Muscle of leg (tissue), 11 donors: ENCODE results near the gene SEZ6L2. TPM values are rescaled to one million over a fixed set of nuclear protein-coding genes. Genes with fewer than 3 reads are reported as not detected.
"Not testable (repeated sequence)": the region's sequence is repeated elsewhere in the genome, so short reads cannot be mapped to it uniquely, and the experiment has no call there.

ENCODE experiments used
- DNase-seq: peaks from one replicate; pipeline ENCODE4 v3.0.0; 2013
- H3K27ac ChIP-seq: one replicate; pipeline ENCODE4 v1.5.1; 2013; ENCODE audit warnings: mild to moderate bottlenecking, low read length, control low read depth
- H3K27me3 ChIP-seq: one replicate; pipeline ENCODE4 v1.6.1; 2013; ENCODE audit warnings: low read length; ENCODE audit not compliant: control insufficient read depth, insufficient read depth
- H3K36me3 ChIP-seq: one replicate; pipeline ENCODE4 v1.6.1; 2013; ENCODE audit warnings: low read length; ENCODE audit not compliant: control insufficient read depth, insufficient read depth
- H3K4me1 ChIP-seq: one replicate; pipeline ENCODE4 v1.6.1; 2013; ENCODE audit warnings: low read length; ENCODE audit not compliant: control insufficient read depth, insufficient read depth
- H3K4me3 ChIP-seq: one replicate; pipeline ENCODE4 v1.5.1; 2013; ENCODE audit warnings: low read length, control low read depth
- H3K9me3 ChIP-seq: replicated peaks from 2 replicates; pipeline ENCODE4 v1.6.1; 2013; ENCODE audit warnings: low read depth, low read length; ENCODE audit not compliant: control insufficient read depth
- WGBS: methylation state at CpG from one replicate; pipeline ENCODE4 v1.1.5; 2013; ENCODE audit warnings: missing lambda C conversion rate; ENCODE audit not compliant: insufficient coverage; 5-methylcytosine and 5-hydroxymethylcytosine counted together
- polyA plus RNA-seq, 8 donors: library from polyadenylated mRNA; unstranded; fragments of 120-200 nt; gene quantifications; one replicate each; pipeline versions ENCODE4 v1.2.1 to v1.2.3, GENCODE V29; 2013; ENCODE audit warnings: inconsistent platforms in 1 of 8, low replicate concordance in 1 of 8; ENCODE audit not compliant: insufficient read length in 8 of 8, insufficient read depth in 1 of 8
- total RNA-seq: library from RNA; stranded (reverse); fragments of 120-200 nt; gene quantifications from one replicate; pipeline ENCODE4 v1.2.4, GENCODE V29; 2013

SEZ6L2 gene
- total and polyA plus RNA-seq, 9 donors = 1.1 to 8.4 (median 2.9) TPM

GRCh38 chr16:29871822-29872546, 27.4 kb downstream of the SEZ6L2 start:
- H3K36me3 ChIP-seq = no peaks in the 10 kb centered on the region
- no peaks in the 10 kb centered on the region for H3K9me3 ChIP-seq
- peaks cover 7% of the 10 kb centered on the region for H3K4me1 ChIP-seq
- 88% methylated on average over 11 of the region's 16 CpGs for WGBS
- H3K27me3 ChIP-seq = peaks cover 23% of the 10 kb centered on the region
- H3K27ac ChIP-seq = no peak overlapping the region
- H3K4me3 ChIP-seq = no peak overlapping the region
- no peak for DNase-seq

GRCh38 chr16:29869067-29869466, 30.3 kb downstream of the SEZ6L2 start:
- not testable (repeated sequence) for H3K4me1 ChIP-seq, H3K27me3 ChIP-seq, H3K4me3 ChIP-seq, H3K27ac ChIP-seq, DNase-seq, H3K9me3 ChIP-seq, H3K36me3 ChIP-seq
- 89% methylated on average over 3 of the region's 8 CpGs for WGBS

DNA sequence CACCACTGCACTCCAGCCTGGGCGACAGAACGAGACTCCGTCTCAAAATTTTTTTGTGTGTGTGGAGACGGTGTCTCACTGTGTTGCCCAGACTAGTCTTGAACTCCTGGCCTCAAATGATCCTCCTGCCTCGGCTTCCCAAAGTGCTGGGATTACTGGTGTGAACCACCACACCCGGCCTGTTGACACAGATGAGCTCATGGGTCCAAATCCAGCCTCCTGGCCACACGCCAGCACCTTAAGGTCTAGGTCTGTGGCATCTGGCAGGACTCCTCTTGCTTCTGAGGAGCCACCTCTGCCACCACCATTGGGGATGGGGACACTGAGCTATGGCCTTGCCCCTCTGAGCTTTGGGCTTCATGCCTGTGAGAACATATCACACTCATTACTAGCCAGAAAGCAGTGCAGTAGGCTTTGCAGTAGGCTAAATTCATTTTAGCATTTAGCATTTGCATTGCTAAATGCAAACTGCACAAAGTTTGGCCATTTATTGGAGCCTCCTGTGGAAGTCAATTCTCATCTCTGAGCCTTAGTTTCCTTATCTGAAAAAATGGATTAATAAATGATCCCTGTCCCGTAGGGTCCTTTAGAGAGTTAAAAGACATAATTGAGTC, 30.8 kb downstream of the SEZ6L2 start:
- 54% methylated on average over 4 of the region's 8 CpGs for WGBS
- Histone ChIP-seq H3K27ac (no peak overlapping the region), H3K36me3 (no peaks in the 10 kb centered on the region), H3K4me3 (no peak overlapping the region), H3K27me3 (no peaks in the 10 kb centered on the region), H3K9me3 (no peaks in the 10 kb centered on the region), H3K4me1 (peaks cover 3% of the 10 kb centered on the region)
- DNase-seq = no peak

DNA sequence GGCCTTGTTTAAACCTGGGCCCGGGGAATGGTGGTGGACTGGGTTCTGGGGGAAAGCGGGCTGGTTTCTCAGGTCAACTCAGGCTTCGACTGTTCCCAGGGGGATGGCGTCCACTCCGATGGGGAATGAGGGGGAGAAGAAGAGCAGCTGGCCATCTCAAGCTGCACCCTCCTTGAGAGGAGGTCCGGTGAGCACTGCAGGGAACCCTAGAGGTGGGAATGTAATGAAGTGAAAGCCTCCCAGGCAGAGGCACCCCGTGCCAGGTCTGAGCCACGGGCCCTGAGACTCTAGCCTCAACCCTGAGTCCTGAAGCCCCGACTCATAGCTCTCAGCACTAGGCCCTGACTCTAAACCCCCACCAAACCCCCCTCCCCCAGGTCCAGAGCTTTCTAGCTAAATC, 35.1 kb downstream of the SEZ6L2 start:
- DNase-seq = no peak
- Histone ChIP-seq H3K9me3 (no peaks in the 10 kb centered on the region), H3K4me3 (no peak overlapping the region), H3K36me3 (peaks cover 20% of the 10 kb centered on the region), H3K27me3 (no peaks in the 10 kb centered on the region), H3K4me1 (peaks cover 12% of the 10 kb centered on the region), H3K27ac (no peak overlapping the region)
- 76% methylated on average over 8 of the region's 9 CpGs for WGBS

DNA sequence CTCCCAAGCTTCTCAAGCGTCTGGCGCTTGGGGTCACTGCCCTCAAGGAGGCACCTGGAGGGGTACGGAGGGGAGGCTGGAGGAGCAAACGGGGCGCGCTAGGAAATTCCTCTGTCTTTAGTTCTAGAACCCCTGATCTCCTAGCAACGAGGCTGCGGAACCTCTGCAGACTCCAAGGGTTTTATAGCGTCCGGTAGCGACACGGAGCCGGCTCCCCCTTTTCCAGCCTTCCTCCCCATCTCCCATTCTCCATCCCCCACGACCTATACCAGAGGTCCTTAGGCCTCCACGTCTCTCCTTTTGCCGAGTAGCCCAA, 35.7 kb downstream of the SEZ6L2 start:
- H3K4me3 ChIP-seq = peak overlapping the region; percentile 2
- DNase-seq = no peak
- peaks cover 25% of the 10 kb centered on the region for H3K36me3 ChIP-seq
- no peaks in the 10 kb centered on the region for H3K27me3 ChIP-seq
- peaks cover 12% of the 10 kb centered on the region for H3K4me1 ChIP-seq
- H3K9me3 ChIP-seq = no peaks in the 10 kb centered on the region
- WGBS = 22% methylated on average over 10 of the region's 16 CpGs
- H3K27ac ChIP-seq = no peak overlapping the region

GRCh38 chr16:29862884-29863668, 36.3 kb downstream of the SEZ6L2 start, which contains the start of gene CDIPT:
Gene CDIPT (minus strand): TSS chr16:29863226. CDS start chr16:29862857, 369 bp downstream.
- DNase-seq = peak; percentile 99
- peak within 1 kb of the TSS; percentile 98 for H3K27ac ChIP-seq

GRCh38 chr16:29862383-29862883, 36.9 kb downstream of the SEZ6L2 start:
- H3K9me3 ChIP-seq = no peaks in the 10 kb centered on the region
- WGBS = 0% methylated on average over 25 of the region's 27 CpGs
- H3K4me1 ChIP-seq = peaks cover 12% of the 10 kb centered on the region
- H3K27ac ChIP-seq = peak overlapping the region; percentile 20
- peak; percentile 33 for DNase-seq
- H3K27me3 ChIP-seq = no peaks in the 10 kb centered on the region
- peaks cover 28% of the 10 kb centered on the region for H3K36me3 ChIP-seq
- H3K4me3 ChIP-seq = peak overlapping the region; percentile 85

More at GRCh38 chr16:29862884-29863668, 36.3 kb downstream of the SEZ6L2 start, which contains the start of gene CDIPT:
- WGBS = 0% methylated on average over 22 of the region's 57 CpGs
- Histone ChIP-seq H3K36me3 (peaks cover 28% of the 10 kb centered on the region), H3K4me1 (peaks cover 12% of the 10 kb centered on the region), H3K9me3 (no peaks in the 10 kb centered on the region), H3K27me3 (no peaks in the 10 kb centered on the region), H3K4me3 (peak within 1 kb of the TSS; percentile 85)

- Histone ChIP-seq H3K9me3 (no peaks in the 10 kb centered on the region), H3K27ac (no peak overlapping the region), H3K27me3 (no peaks in the 10 kb centered on the region), H3K4me1 (peaks cover 14% of the 10 kb centered on the region), H3K4me3 (no peak overlapping the region), H3K36me3 (peaks cover 28% of the 10 kb centered on the region)
- WGBS = 96% methylated on average over 5 of the region's 9 CpGs
- no peak for DNase-seq
Measured at GRCh38 chr16:29860218-29860617, 39.1 kb downstream of the SEZ6L2 start.

DNA sequence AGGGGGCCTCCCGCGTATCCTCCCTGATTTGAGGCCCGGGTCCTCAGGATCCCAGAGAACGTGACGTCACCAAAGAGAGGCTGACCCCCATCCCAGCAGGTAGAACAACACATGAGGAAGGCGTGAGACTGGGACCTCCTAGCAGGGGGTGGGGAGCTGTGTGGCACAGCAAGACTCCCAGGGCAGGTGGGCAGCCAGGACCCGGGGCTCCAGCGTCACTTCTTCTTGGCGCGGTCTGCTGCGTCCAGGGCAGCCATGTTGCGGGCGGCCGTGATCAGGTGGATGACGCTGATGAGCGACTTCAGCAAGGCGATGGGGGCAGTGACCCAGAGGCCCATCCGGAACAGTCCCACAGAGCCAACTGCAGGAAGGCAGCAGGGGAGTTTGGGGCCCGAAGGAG, 40.4 kb downstream of the SEZ6L2 start:
- WGBS = 89% methylated on average over 13 of the region's 19 CpGs
- DNase-seq = no peak
- H3K4me1 ChIP-seq = peaks cover 14% of the 10 kb centered on the region
- no peaks in the 10 kb centered on the region for H3K27me3 ChIP-seq
- peaks cover 28% of the 10 kb centered on the region for H3K36me3 ChIP-seq
- no peak overlapping the region for H3K27ac ChIP-seq
- H3K9me3 ChIP-seq = no peaks in the 10 kb centered on the region
- H3K4me3 ChIP-seq = no peak overlapping the region
